EL (cell line): ENCODE results near the gene CERS5.

Source experiments
- DNase-seq: peaks from one replicate; pipeline ENCODE4 v3.0.0-alpha.2; 2016

CERS5 gene

DNA sequence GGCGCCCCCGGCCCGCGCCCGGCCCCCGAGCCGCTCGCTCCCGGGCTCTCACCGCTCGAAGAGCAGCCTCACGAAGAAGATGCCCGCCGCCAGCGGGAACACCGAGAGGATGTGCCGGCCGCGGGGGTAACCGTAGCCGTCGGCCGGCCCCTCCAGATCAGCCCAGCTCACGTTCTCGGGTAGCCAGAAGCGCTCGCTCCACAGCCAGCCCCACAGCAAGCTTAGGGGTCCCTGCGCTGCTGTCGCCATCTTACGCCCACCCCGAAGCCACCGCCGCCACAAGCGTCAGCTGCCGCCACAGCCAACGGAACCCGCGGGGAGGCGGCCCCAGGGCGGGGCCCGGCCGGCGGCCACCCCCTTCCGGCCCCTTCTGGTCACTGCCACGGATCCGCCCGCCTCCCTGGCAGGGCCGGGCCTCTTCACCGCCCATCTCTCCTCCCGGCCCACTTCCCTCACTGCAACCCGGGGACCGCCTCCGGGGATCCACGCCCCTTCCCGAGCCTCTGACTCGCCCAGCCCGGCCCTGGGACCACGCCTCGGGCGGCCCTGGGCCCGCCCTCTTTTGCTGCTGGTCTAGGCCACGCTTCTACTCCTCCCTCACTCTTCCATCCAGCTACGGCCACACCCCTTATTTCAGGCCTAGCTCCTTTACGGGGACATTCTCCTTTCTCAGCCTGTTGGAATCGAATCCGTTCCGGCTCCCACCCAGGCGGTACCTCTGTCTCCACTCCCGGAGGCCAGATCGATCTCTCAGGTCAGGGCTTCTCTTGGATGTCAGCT, at the start of gene CERS5:
Gene CERS5 (minus strand): TSS at position 321 of the 780 bp plus-strand sequence. CDS start 72 bp downstream, at position 249.
- DNase-seq, result peak; percentile 99

DNA sequence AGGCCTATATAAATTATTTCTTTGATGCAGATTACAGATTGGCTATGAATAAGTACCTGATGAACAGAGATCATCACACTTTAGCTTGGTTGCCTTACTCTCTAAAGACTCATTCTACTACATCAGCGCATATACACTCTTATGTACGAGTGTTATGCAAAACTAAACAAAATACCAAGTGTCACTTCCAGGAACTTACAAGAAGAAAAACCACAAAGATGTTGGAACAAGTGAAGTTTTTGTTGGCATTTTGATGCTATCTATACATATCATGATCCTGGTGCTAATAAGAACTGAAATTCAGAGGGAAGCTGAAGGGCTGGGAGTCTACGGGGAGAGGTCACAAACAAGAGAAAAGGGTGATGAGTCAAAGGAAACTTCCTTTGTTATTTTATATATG, 47.9 kb upstream of the CERS5 start:
- DNase-seq, result peak; percentile 56

DNA sequence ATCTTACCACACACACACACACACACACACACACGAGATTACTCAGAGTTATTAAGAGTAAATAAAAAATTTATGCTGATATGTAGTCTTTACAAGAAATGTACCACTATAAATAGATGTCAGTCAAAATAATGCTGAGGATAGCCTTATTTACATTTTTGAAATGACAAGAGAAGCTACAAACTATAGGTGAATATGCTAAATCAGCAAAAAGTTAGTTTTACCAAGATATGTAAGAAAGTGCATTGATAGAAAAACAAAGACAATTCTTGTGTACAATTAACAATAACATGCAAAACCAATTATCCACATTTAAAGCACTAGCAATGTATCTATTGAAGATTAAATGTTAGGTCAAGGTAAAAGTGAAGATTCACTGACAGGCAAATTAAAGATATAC, 46.8 kb upstream of the CERS5 start:
- no peak for DNase-seq

DNA sequence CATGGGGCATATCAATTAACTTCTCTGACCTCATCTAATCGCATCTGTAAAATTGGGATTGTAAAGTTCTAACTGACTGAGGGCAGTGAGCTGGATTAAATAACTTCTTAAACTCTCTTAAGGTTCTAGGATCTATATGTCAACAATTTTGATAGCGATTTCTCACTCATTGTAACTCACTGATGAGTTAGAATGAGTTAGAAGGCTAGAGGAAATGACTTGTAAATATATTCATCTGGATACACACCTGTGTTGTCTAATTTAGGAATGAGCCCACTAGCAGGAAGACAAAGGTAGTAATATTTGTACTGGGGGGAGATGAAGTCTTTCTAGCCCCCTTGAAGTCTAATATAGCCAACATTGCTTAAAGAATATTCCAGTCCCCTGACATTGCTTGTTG, 46.3 kb upstream of the CERS5 start:
- DNase-seq, result no peak

DNA sequence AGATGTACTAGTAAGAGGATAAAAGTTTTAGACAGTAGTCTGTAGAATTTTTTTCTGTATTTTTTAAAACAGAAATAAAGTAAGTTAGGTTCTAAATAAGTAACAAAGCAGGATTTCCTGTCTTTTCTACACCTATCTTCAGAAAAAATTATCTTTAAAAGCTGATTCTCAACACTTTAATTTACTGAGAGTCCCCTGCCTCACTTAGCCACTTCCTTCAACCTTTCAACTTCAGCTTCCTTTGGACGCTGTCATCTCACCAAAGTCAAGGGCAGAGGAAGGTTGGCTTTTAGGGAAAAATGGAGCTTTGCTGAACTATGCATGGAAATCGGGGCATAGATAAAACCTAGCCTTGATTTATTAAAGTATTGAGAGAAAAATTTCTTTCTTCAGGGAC, 44.9 kb upstream of the CERS5 start:
- DNase-seq, result peak; percentile 28

GRCh38 chr12:50211392-50212070, 44.4 kb upstream of the CERS5 start:
- DNase-seq, result peak; percentile 66

GRCh38 chr12:50207424-50207823, 40.3 kb upstream of the CERS5 start:
- DNase-seq, result no peak

GRCh38 chr12:50205648-50206047, 38.5 kb upstream of the CERS5 start:
- no peak for DNase-seq

GRCh38 chr12:50203691-50204090, 36.5 kb upstream of the CERS5 start:
- peak; percentile 35 for DNase-seq

DNA sequence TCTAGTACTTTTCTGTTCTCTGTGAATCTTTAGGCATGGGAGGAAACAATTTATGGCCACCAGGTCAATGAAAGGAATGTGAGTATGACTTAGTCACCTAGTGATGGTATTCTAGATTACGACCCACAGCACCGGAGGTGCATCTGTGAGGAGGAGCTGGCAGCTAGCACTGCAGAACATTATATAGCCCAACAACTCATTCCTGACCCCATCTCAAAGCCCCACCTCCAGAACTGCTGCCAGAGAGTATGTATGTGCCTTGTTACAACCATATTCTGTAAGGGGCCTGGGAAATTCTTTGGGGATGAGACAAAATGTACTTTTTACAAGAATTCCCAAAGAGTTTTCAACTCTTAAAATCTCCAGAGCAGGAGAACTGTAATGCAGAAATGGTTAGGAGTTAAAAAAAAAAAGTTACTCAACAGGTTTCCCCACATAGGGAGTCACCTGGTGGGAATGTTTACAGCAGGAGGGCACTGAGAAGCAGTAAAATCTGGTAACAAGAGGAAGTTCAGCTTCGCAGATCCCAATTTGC, 34.9 kb upstream of the CERS5 start:
- DNase-seq, result peak; percentile 100

GRCh38 chr12:50200552-50201273, 33.5 kb upstream of the CERS5 start:
- DNase-seq, result peak; percentile 90

GRCh38 chr12:50198829-50199228, 31.7 kb upstream of the CERS5 start:
- no peak for DNase-seq

DNA sequence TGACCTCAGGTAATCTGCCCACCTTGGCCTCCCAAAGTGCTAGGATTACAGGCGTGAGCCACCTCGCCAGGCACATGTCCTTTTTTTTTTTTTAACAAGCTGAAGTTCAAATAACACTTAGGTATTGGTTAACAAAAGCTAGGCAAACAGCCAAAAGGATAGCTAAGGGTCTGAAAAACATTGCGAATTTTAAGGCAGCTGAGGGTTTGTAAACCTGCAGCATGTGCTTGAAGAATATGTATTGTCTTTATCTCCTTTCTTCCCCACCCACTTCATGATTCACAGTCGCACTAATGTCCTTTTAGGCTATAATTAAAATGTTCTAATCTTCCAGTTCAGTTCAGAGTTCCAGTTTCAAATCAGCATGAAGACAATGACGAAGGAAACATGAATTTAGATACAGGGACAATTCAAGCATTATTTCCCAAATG, 30.1 kb upstream of the CERS5 start:
- DNase-seq, result no peak

DNA sequence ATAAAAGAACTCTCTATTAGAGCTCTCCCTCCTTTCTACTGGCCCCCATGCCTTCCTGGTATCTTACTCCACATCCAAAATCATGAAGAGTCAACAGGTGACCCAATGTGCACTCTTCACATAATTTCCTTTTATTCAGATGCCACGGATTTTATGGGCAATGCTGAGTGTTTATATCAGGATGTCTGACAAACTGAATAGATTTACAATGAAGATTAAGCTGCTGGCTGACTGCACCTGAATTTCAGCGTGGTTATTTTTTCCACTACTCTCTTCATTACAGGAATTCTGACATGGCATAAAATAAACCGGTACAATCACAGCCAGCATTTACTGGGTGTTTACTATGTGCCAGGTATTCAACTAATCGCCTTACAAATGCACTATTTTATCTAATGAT, 29.4 kb upstream of the CERS5 start:
- no peak for DNase-seq

DNA sequence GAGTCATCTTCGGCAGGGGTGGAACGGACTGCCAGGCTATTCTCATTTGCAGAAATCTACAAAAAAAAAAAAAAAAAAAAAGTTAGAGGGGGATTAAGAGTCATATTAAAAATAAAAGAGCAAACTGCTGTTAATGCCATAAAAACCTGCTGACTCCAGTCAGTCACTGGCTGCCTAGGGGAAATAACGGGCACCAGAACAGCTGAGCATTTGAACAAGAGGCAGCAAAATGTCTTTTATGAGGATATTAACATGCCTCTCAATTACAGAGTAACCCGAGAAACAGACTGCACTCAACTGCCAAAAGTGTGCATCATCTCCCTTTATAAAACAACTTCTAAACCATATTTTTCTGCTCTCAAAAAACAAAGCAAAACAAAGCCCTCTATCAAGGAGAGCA, 28.7 kb upstream of the CERS5 start:
- DNase-seq, result no peak

GRCh38 chr12:50192908-50193307, 25.7 kb upstream of the CERS5 start:
- peak; percentile 80 for DNase-seq

- no peak for DNase-seq
These were observed 25.1 kb upstream of the CERS5 start for GRCh38 chr12:50192236-50192635.

DNA sequence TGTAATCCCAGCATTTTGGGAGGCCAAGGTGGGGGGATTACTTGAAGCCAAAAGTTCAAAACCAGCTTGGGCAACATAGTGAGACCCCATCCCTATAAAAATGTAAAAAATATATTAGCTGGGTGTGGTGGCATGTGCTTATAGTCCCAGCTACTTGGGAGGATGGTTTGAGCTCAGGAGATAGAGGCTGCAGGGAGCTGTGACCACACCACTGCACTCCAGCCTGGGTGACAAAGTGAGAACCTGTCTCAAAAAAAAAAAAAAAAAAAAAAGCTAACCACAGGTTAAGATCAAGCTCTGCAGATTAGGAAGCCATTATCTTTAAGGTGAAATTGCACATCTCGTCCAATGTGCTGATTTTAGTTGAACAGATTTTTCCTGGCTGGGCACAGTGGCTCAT, 23.7 kb upstream of the CERS5 start:
- no peak for DNase-seq

DNA sequence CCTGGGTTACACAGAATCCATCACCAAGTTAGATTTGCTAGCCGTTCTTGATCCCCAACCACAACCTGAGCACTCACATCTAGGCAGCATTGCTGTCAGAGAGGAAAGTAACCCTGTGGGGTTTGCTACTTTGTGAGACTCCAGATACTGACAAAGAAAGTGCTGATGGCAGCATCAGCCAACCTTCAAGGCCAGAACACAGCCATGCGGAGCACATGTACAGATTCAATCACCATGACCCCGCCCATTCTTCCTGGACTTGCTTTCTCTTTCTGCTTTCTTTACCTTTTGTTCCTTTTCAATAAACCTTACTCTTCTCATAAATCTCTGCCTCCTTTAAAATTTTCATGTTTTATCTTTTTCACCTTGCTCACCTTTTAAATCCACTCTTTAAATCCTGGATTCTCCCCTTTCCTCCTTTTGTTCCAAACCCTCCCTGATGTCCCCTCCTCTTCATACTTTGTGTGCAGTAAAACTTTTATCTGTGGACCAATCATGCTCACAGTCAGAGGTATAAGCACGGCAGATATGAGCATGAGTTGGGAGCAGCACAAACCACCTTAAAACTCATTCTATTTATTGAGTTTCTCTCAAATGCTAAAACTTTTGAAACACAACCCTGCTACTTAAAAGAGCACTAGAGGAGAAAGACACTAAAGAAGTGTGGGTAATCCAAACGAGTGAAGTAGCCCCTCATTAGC, 21.9 kb upstream of the CERS5 start:
- DNase-seq, result no peak

DNA sequence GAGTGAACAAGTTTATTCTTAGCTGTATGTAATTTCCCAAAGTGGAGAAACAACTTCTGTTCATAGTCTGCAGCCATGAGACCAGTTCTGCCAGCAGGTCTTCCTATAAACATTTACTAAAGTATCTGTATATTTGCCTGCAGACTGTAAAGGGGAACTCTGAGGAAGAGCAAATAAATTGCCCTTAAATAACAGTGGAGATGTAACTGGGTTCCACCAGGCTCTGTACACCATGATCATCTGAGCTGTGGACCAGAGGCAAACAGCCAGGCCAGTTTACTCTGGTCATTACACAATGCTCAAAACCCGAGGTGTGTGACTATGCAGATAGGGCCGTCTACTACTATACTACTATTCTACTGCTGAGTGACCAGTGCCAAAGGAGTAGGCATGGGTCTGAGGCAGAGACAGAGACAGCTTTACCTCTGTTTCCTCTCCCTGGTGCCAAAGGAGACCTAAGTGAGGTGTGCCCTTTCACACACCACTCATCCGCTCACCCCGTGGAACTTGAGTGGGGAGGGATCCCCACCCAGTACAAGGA, 21.1 kb upstream of the CERS5 start:
- peak; percentile 60 for DNase-seq

DNA sequence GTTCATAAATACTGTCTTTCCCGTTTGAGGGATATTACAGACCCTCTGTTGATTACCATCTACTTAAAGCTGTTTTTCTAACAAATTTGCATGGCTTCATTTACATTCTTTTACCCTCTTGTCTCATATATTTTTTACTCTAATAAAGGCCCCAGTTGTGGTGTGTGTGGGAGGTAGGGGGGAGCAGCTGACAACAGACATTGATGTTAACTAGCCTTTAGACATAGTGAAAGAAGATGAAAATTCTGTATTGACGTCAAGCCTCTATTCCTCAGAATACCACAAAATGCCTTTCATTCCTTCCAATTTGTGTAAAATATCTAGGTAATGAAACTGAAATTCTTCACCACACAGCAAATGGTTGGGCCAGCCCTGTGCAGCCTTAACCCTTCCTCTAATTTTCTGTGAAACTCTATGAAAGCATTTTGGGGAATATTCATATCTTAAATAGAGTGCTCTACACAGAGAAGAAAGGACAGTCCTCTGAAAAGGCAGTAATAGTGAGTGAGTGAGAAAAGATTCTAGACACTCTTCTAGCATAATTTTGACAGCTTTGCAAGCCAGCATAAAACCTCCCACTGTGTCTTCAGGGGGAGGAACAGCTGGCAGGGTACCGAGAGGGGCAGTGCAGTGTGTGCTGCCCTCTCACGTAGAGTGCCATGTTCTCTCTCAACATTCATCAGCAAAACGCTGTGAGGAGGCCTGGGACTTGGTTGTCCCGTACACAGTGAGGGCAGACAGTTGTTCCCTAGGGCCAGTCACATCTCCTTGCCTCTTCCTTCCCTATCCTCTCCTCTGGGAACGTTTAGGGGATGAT, 20.1 kb upstream of the CERS5 start:
- peak; percentile 93 for DNase-seq

- peak; percentile 81 for DNase-seq
These were observed 19.5 kb upstream of the CERS5 start for GRCh38 chr12:50186681-50187080.
